Measurements from ENCODE around the gene PBX4. TPM values are rescaled to one million over a fixed set of nuclear protein-coding genes. Genes with fewer than 3 reads are reported as not detected.

PBX4 gene
- total RNA-seq, 1 donor from 2014 or later: 21.8 TPM

- ATAC-seq (ENCODE audit: low read depth) (no peak), DNase-seq (no peak)
- intact Hi-C loops (cut with micrococcal nuclease): no loop called here
- H3K27me3 Mint-ChIP-seq: no peaks in the 10 kb centered on the region
- H3K9me3 Mint-ChIP-seq: no peaks in the 10 kb centered on the region
- H3K27ac Mint-ChIP-seq: no peak overlapping the region
- CTCF ChIA-PET: no interaction called here
- no peak overlapping the region for H3K4me3 Mint-ChIP-seq
- POLR2A ChIA-PET: no interaction called here
- peaks cover 76% of the 10 kb centered on the region for H3K36me3 Mint-ChIP-seq (ENCODE audit: low read depth)
- no peak for TF ChIP-seq CTCF (IDR thresholded peaks at IDR 0.05)
- H3K4me1 Mint-ChIP-seq: peaks cover 8% of the 10 kb centered on the region
Observed at GRCh38 chr19:19636573-19637185, 18.2 kb upstream of the PBX4 start.

GRCh38 chr19:19635313-19635702 is 16.8 kb upstream of the PBX4 start:
- no peak for DNase-seq
- H3K27ac Mint-ChIP-seq: no peak overlapping the region
- no peak for ATAC-seq (ENCODE audit: low read depth)
- no peaks in the 10 kb centered on the region for H3K27me3 Mint-ChIP-seq
- H3K4me1 Mint-ChIP-seq: peaks cover 7% of the 10 kb centered on the region
- peaks cover 82% of the 10 kb centered on the region for H3K36me3 Mint-ChIP-seq (ENCODE audit: low read depth)
- H3K9me3 Mint-ChIP-seq: no peaks in the 10 kb centered on the region
- POLR2A ChIA-PET: no interaction called here
- TF ChIP-seq CTCF (IDR thresholded peaks at IDR 0.05): no peak
- CTCF ChIA-PET: interaction anchor here (1.2 kb wide), 1 partner anchor 81 kb away, joined by 3 read pairs; no protein-coding TSS in a partner anchor
- H3K4me3 Mint-ChIP-seq: no peak overlapping the region
- intact Hi-C loops (cut with micrococcal nuclease): no loop called here

GRCh38 chr19:19634516-19635312 is 16.2 kb upstream of the PBX4 start:
- no peak for ATAC-seq (ENCODE audit: low read depth)
- Mint-ChIP-seq H3K36me3 (ENCODE audit: low read depth) (peaks cover 77% of the 10 kb centered on the region), H3K27ac (no peak overlapping the region), H3K4me3 (no peak overlapping the region), H3K4me1 (peaks cover 7% of the 10 kb centered on the region), H3K9me3 (no peaks in the 10 kb centered on the region), H3K27me3 (no peaks in the 10 kb centered on the region)
- POLR2A ChIA-PET: interaction anchor here (0.5 to 0.6 kb wide), 2 partner anchors 19 to 452 kb away, joined by 3 to 4 read pairs; no protein-coding TSS in a partner anchor
- intact Hi-C loops (cut with micrococcal nuclease): no loop called here
- DNase-seq: no peak
- CTCF ChIA-PET: interaction anchor here (1.0 to 1.2 kb wide), 2 partner anchors 80 to 102 kb away, joined by 3 read pairs; no protein-coding TSS in a partner anchor
- no peak for TF ChIP-seq CTCF (IDR thresholded peaks at IDR 0.05)

- CTCF ChIA-PET: interaction anchor here (1.0 to 1.3 kb wide), 2 partner anchors 10 to 101 kb away, joined by 3 to 5 read pairs; partner anchors contain the start of gene GMIP
- H3K9me3 Mint-ChIP-seq: no peaks in the 10 kb centered on the region
- POLR2A ChIA-PET: interaction anchor here (0.5 to 1.0 kb wide), 3 partner anchors 19 to 452 kb away, joined by 3 to 4 read pairs (median 3); no protein-coding TSS in a partner anchor
- no peak for TF ChIP-seq CTCF (IDR thresholded peaks at IDR 0.05)
- no peak for DNase-seq
- peaks cover 8% of the 10 kb centered on the region for H3K4me1 Mint-ChIP-seq
- ATAC-seq (ENCODE audit: low read depth): no peak
- H3K4me3 Mint-ChIP-seq: no peak overlapping the region
- H3K27ac Mint-ChIP-seq: no peak overlapping the region
- intact Hi-C loops (cut with micrococcal nuclease): no loop called here
- H3K36me3 Mint-ChIP-seq (ENCODE audit: low read depth): peaks cover 72% of the 10 kb centered on the region
- H3K27me3 Mint-ChIP-seq: no peaks in the 10 kb centered on the region
Observed at GRCh38 chr19:19633711-19634515, 15.4 kb upstream of the PBX4 start.
